ENCODE measurements around the gene LYZL4.

The LYZL4 gene

GRCh38 chr3:42410370-42411131 is at the start of gene LYZL4:
Gene LYZL4, minus strand, starts transcription at chr3:42410610. Its CDS starts 3,359 bp downstream, at chr3:42407251.
- no peak for DNase-seq

- DNase-seq: no peak
Measured at GRCh38 chr3:42459151-42459550, 48.7 kb upstream of the LYZL4 start.

- DNase-seq: no peak
Measured at GRCh38 chr3:42456211-42456610, 45.8 kb upstream of the LYZL4 start.

- DNase-seq: no peak
Measured at GRCh38 chr3:42451546-42452230, 41.3 kb upstream of the LYZL4 start.

GRCh38 chr3:42451116-42451515 is 40.7 kb upstream of the LYZL4 start:
- no peak for DNase-seq

GRCh38 chr3:42450567-42450966 is 40.2 kb upstream of the LYZL4 start:
- DNase-seq: no peak

GRCh38 chr3:42447481-42447880 is 37.1 kb upstream of the LYZL4 start:
- DNase-seq: no peak

- no peak for DNase-seq
Measured at GRCh38 chr3:42446111-42447050, 36.0 kb upstream of the LYZL4 start.

- DNase-seq: peak; percentile 78
Measured at GRCh38 chr3:42443819-42444436, 33.5 kb upstream of the LYZL4 start.

- DNase-seq: no peak
Measured at GRCh38 chr3:42443292-42443691, 32.9 kb upstream of the LYZL4 start.

GRCh38 chr3:42442640-42443039 is 32.2 kb upstream of the LYZL4 start:
- DNase-seq: no peak

- no peak for DNase-seq
Measured at GRCh38 chr3:42441791-42442190, 31.4 kb upstream of the LYZL4 start.

GRCh38 chr3:42440924-42441323 is 30.5 kb upstream of the LYZL4 start:
- DNase-seq: no peak

- no peak for DNase-seq
Measured at GRCh38 chr3:42439261-42440115, 29.1 kb upstream of the LYZL4 start.

GRCh38 chr3:42438758-42439157 is 28.3 kb upstream of the LYZL4 start:
- no peak for DNase-seq

GRCh38 chr3:42438193-42438592 is 27.8 kb upstream of the LYZL4 start:
- no peak for DNase-seq

- no peak for DNase-seq
Measured at GRCh38 chr3:42434777-42435380, 24.5 kb upstream of the LYZL4 start.

GRCh38 chr3:42432485-42432884 is 22.1 kb upstream of the LYZL4 start:
- DNase-seq: no peak

- no peak for DNase-seq
Measured at GRCh38 chr3:42430781-42431532, 20.5 kb upstream of the LYZL4 start.

- no peak for DNase-seq
Measured at GRCh38 chr3:42428830-42429229, 18.4 kb upstream of the LYZL4 start.
